MM.1S (cell line): ENCODE data around the gene ST6GALNAC4.

ENCODE experiments used
- DNase-seq: peaks from one replicate; pipeline ENCODE4 v3.0.0-alpha.2; 2015
- H2AFZ ChIP-seq: fragments of 300-600 bp; sonication (generic); 2 replicates; pipeline ENCODE4 v1.6.0; 2016; ENCODE audit warnings: antibody characterized with exemption, low read length
- H3F3A ChIP-seq: fragments of 300-600 bp; sonication (generic); 2 replicates; pipeline ENCODE4 v1.6.1; 2016; ENCODE audit warnings: mild to moderate bottlenecking, antibody characterized with exemption, low read length, moderate library complexity, mixed read lengths; ENCODE audit not compliant: insufficient read depth
- H3K27ac ChIP-seq: fragments of 300-600 bp; sonication (generic); 2 replicates; pipeline ENCODE4 v1.5.1; 2016; ENCODE audit warnings: mild to moderate bottlenecking, low read length
- H3K27me3 ChIP-seq: fragments of 300-600 bp; sonication (generic); replicated peaks from 2 replicates; pipeline ENCODE4 v1.6.0; 2016; ENCODE audit warnings: low read length; ENCODE audit not compliant: insufficient read depth
- H3K36me3 ChIP-seq: fragments of 300-600 bp; sonication (generic); replicated peaks from 2 replicates; pipeline ENCODE4 v1.6.1; 2016; ENCODE audit warnings: mild to moderate bottlenecking, low read length, mixed read lengths; ENCODE audit not compliant: insufficient read depth
- H3K4me1 ChIP-seq: fragments of 300-600 bp; sonication (generic); 2 replicates; pipeline ENCODE4 v1.6.1; 2016; ENCODE audit warnings: low read length, mixed read lengths
- H3K4me2 ChIP-seq: fragments of 300-600 bp; sonication (generic); 2 replicates; pipeline ENCODE4 v1.6.0; 2016; ENCODE audit warnings: low read depth, low read length
- H3K4me3 ChIP-seq: fragments of 300-600 bp; sonication (generic); 2 replicates; pipeline ENCODE4 v1.5.1; 2016; ENCODE audit warnings: low read length, mixed read lengths
- H3K79me2 ChIP-seq: fragments of 300-600 bp; sonication (generic); 2 replicates; pipeline ENCODE4 v1.6.1; 2016; ENCODE audit warnings: mixed run types, low read length, mixed read lengths
- H3K9ac ChIP-seq: fragments of 300-600 bp; sonication (generic); 2 replicates; pipeline ENCODE4 v1.6.1; 2016; ENCODE audit warnings: low read length, mixed read lengths
- H3K9me2 ChIP-seq: fragments of 300-600 bp; sonication (generic); replicated peaks from 2 replicates; pipeline ENCODE4 v1.6.1; 2016; ENCODE audit warnings: mild to moderate bottlenecking, low read length, mixed read lengths; ENCODE audit not compliant: insufficient read depth
- H3K9me3 ChIP-seq: fragments of 300-600 bp; sonication (generic); replicated peaks from 2 replicates; pipeline ENCODE4 v1.6.1; 2016; ENCODE audit warnings: mild to moderate bottlenecking, low read length, mixed read lengths; ENCODE audit not compliant: insufficient read depth
- H4K20me1 ChIP-seq: fragments of 300-600 bp; sonication (generic); 2 replicates; pipeline ENCODE4 v1.6.1; 2016; ENCODE audit warnings: mild to moderate bottlenecking, low read length, moderate library complexity, mixed read lengths; ENCODE audit not compliant: insufficient read depth
- CTCF ChIP-seq: fragments of 300-600 bp; sonication (generic); IDR thresholded peaks from 2 replicates; pipeline ENCODE4 v1.5.1; 2016; ENCODE audit warnings: antibody characterized with exemption, low read length, mixed read lengths
- EZH2 ChIP-seq: fragments of 300-600 bp; sonication (generic); optimal IDR thresholded peaks from 2 replicates; pipeline ENCODE3; 2017; ENCODE audit warnings: low read depth, mild to moderate bottlenecking, antibody characterized with exemption, low read length, mixed read lengths
- EZH2phosphoT487 ChIP-seq: fragments of 300-600 bp; sonication (generic); IDR thresholded peaks from 2 replicates; pipeline ENCODE4 v1.6.1; 2018; ENCODE audit warnings: antibody characterized with exemption, low read length

Gene ST6GALNAC4

GRCh38 chr9:127905788-127906191 is 11.1 kb downstream of the ST6GALNAC4 start:
- H3K4me1 ChIP-seq = peaks cover 3% of the 10 kb centered on the region
- H3K9me3 ChIP-seq = no peaks in the 10 kb centered on the region
- H3K4me2 ChIP-seq = no peak overlapping the region
- no peaks in the 10 kb centered on the region for H3K27me3 ChIP-seq
- DNase-seq = no peak
- no peak for TF ChIP-seq CTCF
- no peak for TF ChIP-seq EZH2phosphoT487
- TF ChIP-seq EZH2 = no peak
- H4K20me1 ChIP-seq = no peaks in the 10 kb centered on the region
- peaks cover 20% of the 10 kb centered on the region for H3K79me2 ChIP-seq
- no peaks in the 10 kb centered on the region for H3K9me2 ChIP-seq
- peaks cover 12% of the 10 kb centered on the region; the same call in 1 of the 2 replicates for H3K36me3 ChIP-seq
- H3F3A ChIP-seq = 0 out of 2 replicates have a peak, but pooled peaks cover under 1% of the 10 kb centered on the region
- H3K4me3 ChIP-seq = no peak overlapping the region
- H3K27ac ChIP-seq = no peak overlapping the region
- no peak overlapping the region for H2AFZ ChIP-seq
- no peak overlapping the region for H3K9ac ChIP-seq

GRCh38 chr9:127905004-127905728 is 11.7 kb downstream of the ST6GALNAC4 start:
- Histone ChIP-seq H3K36me3 (peaks cover 9% of the 10 kb centered on the region; the same call in 1 of the 2 replicates), H3K79me2 (peaks cover 14% of the 10 kb centered on the region), H3K9ac (no peak overlapping the region), H3K27ac (no peak overlapping the region), H2AFZ (no peak overlapping the region), H3K4me3 (no peak overlapping the region), H3K4me2 (no peak overlapping the region), H3K9me2 (no peaks in the 10 kb centered on the region), H3K4me1 (no peaks in the 10 kb centered on the region), H3K9me3 (no peaks in the 10 kb centered on the region), H3K27me3 (no peaks in the 10 kb centered on the region), H3F3A (no peaks in the 10 kb centered on the region), H4K20me1 (no peaks in the 10 kb centered on the region)
- DNase-seq = no peak
- no peak for TF ChIP-seq EZH2phosphoT487

- H3K79me2 ChIP-seq = peaks cover 8% of the 10 kb centered on the region; the same call in 1 of the 2 replicates
- H3K27ac ChIP-seq = no peak overlapping the region
- TF ChIP-seq EZH2phosphoT487 (no peak), EZH2 (no peak), CTCF (no peak)
- H2AFZ ChIP-seq = no peak overlapping the region
- no peak overlapping the region for H3K9ac ChIP-seq
- H3F3A ChIP-seq = no peaks in the 10 kb centered on the region
- peaks cover 7% of the 10 kb centered on the region; the same call in 1 of the 2 replicates for H3K36me3 ChIP-seq
- H3K9me3 ChIP-seq = no peaks in the 10 kb centered on the region
- DNase-seq = no peak
- H4K20me1 ChIP-seq = no peaks in the 10 kb centered on the region
- no peaks in the 10 kb centered on the region for H3K27me3 ChIP-seq
- no peaks in the 10 kb centered on the region for H3K9me2 ChIP-seq
- H3K4me2 ChIP-seq = no peak overlapping the region
- no peak overlapping the region for H3K4me3 ChIP-seq
- H3K4me1 ChIP-seq = no peaks in the 10 kb centered on the region; the same call in 1 of the 2 replicates
Measured at GRCh38 chr9:127904561-127905003, 12.3 kb downstream of the ST6GALNAC4 start.
